Uterus (tissue), 4 donors: Measurements from ENCODE around the gene SLC38A10. TPM values are rescaled to one million over a fixed set of nuclear protein-coding genes. Genes with fewer than 3 reads are reported as not detected.

Experiments used
- DNase-seq, 2 donors: peaks; one replicate each; pipeline ENCODE4 v3.0.0-alpha.2; 2019 to 2020
- H3K27ac ChIP-seq, 2 donors: fragments of 200-600 bp; sonication (generic); 1 replicate in 1 of 2; 2 replicates in 1 of 2; pipeline ENCODE4 v1.5.1; 2016 to 2018
- H3K27me3 ChIP-seq, 2 donors: fragments of 200-600 bp; sonication (generic); one replicate each; pipeline ENCODE4 v1.5.1; 2018 to 2019; ENCODE audit warnings: control low read depth in 1 of 2
- H3K36me3 ChIP-seq, 2 donors: fragments of 200-600 bp; sonication (generic); one replicate each; pipeline ENCODE4 v1.5.1; 2019; ENCODE audit warnings: control low read depth in 1 of 2
- H3K4me1 ChIP-seq, 2 donors: fragments of 200-600 bp; sonication (generic); one replicate each; pipeline ENCODE4 v1.5.1; 2018 to 2019; ENCODE audit warnings: control low read depth in 1 of 2
- H3K4me3 ChIP-seq, 2 donors: fragments of 200-600 bp; sonication (generic); 1 replicate in 1 of 2; 2 replicates in 1 of 2; pipeline ENCODE4 v1.5.1; 2018 to 2019; ENCODE audit warnings: mild to moderate bottlenecking in 1 of 2
- H3K9me3 ChIP-seq, 2 donors: fragments of 200-600 bp; sonication (generic); one replicate each; pipeline ENCODE4 v1.5.1; 2019; ENCODE audit warnings: control low read depth in 1 of 2
- POLR2A ChIP-seq, 2 donors: fragments of 450-650 bp; IDR thresholded peaks; one replicate each; pipeline ENCODE4 v1.6.1; 2016; ENCODE audit warnings: antibody characterized with exemption in 2 of 2, mild to moderate bottlenecking in 1 of 2, moderate library complexity in 1 of 2
- intact Hi-C: fragments of 100-400 bp; cut with DNase I; formaldehyde crosslinking; loops from one replicate; pipeline ENCODE4 v1.15.1; 2023; ENCODE audit warnings: low total_unique reads
- total RNA-seq, 4 donors: library from RNA; depleted of rRNA in 3 of 4; stranded (reverse); fragments of >200 nt in 3 of 4; gene quantifications; one replicate each; pipeline versions ENCODE4 v1.1.0 to v1.2.4, GENCODE V29; 2014 to 2023
- TF ChIP-seq, protein P1 (sequence below), 4 experiments: fragments of 200-600 bp in 2 of 4; fragments of 450-650 bp in 2 of 4; sonication (generic) in 2 of 4; IDR thresholded peaks; one replicate each; pipeline ENCODE4 v1.5.1; 2016 to 2019; ENCODE audit warnings: antibody characterized with exemption in 4 of 4, mild to moderate bottlenecking in 2 of 4, moderate library complexity in 1 of 4
- donor health status: DM: yes; HTN: yes; CAD: no.

SLC38A10 gene
- total RNA-seq, 4 donors from 2014 or later = 50.7 to 55.4 (median 53.3) TPM

DNA sequence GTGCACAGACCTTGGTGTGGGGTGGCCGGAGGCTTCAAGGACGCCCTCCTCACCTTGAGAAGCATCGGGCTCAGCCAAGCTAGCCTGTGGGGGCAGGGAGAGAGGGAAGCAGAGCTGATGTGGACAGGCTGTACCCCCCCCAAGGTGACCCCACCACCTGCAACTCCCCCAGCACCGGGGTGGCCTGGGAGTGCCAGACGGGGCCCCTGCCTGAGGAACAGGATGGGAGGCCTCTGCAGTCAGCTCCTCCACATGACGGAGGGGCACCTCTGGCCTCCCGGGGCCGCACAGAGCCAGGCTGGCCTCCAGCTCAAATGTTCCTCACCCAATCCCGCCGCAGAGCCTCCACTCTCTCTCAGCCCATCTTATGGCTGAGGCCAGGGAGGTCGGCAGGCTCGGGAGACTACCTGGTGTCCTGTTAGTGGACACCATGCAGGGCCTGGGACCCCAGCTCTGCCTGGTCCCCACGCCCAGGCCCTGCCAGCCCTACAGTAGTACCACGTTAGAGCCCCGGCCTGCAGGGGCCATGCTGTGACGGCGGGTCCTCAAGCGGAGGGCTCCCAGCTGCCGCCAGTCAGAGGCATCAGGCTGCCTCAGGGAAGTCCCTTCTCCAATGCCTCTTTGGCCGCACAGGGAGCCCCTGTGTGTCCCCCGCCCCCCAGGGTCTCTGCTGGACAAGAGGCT, 19.4 kb upstream of the SLC38A10 start:
- intact Hi-C loops = no loop called here
- no peak for DNase-seq
- no peak for TF ChIP-seq POLR2A (IDR thresholded peaks at IDR 0.05)
- TF ChIP-seq, protein P1, sequence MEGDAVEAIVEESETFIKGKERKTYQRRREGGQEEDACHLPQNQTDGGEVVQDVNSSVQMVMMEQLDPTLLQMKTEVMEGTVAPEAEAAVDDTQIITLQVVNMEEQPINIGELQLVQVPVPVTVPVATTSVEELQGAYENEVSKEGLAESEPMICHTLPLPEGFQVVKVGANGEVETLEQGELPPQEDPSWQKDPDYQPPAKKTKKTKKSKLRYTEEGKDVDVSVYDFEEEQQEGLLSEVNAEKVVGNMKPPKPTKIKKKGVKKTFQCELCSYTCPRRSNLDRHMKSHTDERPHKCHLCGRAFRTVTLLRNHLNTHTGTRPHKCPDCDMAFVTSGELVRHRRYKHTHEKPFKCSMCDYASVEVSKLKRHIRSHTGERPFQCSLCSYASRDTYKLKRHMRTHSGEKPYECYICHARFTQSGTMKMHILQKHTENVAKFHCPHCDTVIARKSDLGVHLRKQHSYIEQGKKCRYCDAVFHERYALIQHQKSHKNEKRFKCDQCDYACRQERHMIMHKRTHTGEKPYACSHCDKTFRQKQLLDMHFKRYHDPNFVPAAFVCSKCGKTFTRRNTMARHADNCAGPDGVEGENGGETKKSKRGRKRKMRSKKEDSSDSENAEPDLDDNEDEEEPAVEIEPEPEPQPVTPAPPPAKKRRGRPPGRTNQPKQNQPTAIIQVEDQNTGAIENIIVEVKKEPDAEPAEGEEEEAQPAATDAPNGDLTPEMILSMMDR (IDR thresholded peaks at IDR 0.05) = no peak
- Histone ChIP-seq H3K4me3 (no peak overlapping the region), H3K36me3 (no peaks in the 10 kb centered on the region), H3K4me1 (peaks cover 0 to 10% of the 10 kb centered on the region in 2 donors), H3K27ac (no peak overlapping the region), H3K27me3 (no peaks in the 10 kb centered on the region), H3K9me3 (no peaks in the 10 kb centered on the region)

DNA sequence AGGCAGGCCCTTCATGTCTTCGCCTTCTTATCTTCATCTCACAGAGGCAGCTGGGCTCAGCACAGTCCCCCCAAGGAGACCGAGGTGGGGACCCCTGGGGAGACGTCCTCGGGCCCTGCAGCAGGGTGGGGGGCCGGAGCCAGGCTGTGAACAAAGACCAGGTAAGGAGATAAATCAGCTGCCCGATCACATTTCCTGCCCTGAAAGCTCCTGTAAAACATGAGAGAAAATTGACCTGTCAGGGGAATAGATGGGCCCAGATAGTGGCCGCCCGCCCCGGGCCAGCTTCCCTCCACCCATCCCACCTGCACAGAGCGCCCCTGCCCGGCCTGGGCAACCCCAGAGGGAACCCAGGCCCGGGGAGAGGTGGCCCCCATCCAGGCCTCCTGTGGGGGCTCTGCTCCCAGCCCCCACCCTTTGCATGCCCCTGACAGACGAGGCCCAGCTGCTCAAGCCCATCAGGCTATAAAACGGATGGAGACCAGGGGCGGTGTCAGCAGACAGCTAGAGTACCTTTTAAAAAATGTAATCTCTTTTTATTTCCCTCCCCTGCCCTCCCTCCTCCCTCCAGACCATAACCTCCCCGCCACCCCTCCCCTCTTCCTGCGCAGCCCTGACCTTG, 18.8 kb upstream of the SLC38A10 start:
- no peak overlapping the region for H3K27ac ChIP-seq
- intact Hi-C loops = no loop called here
- DNase-seq = peak in 1 of 2 donors; percentile 62
- no peaks in the 10 kb centered on the region for H3K36me3 ChIP-seq
- H3K27me3 ChIP-seq = no peaks in the 10 kb centered on the region
- TF ChIP-seq, protein P1 (IDR thresholded peaks at IDR 0.05) = no peak
- no peak for TF ChIP-seq POLR2A (IDR thresholded peaks at IDR 0.05)
- peaks cover 0 to 16% of the 10 kb centered on the region in 2 donors for H3K4me1 ChIP-seq
- H3K9me3 ChIP-seq = no peaks in the 10 kb centered on the region
- H3K4me3 ChIP-seq = no peak overlapping the region

DNA sequence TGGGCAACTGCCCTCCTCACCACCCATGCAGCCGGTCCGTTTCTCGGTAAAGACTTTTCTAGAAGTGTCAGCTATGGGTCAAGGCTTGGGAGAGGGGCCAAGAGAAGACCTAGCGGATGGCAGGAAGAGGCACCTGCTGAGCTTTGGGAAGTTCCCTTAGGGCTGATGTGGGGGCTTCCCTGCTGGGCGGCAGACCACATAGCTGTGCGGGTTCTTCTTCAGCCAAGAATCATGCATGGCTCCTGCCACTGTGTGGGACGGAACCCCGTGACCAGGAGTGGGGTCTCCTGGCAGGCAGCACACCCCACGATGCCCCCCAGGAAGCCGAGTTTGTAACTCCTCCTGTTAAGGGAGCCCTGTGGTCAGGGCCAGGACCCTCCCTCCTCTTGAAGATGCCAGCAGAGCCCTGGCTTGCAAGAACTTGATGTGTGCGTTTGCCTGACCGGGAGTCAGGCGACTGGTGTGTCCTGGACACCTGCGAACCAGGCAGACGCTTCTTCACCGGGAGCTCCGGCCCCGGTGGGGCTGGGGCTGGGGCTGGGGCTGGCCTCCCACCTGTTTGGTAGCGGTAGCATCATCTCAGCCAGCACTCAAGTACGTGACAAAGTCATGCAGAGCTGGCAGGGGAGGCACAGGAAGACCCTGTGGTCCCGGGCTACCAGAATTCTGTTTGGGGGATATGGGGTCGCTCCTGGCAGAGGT, 17.7 kb upstream of the SLC38A10 start:
- peaks cover 0 to 16% of the 10 kb centered on the region in 2 donors for H3K4me1 ChIP-seq
- intact Hi-C loops = no loop called here
- H3K27me3 ChIP-seq = no peaks in the 10 kb centered on the region
- no peak overlapping the region for H3K27ac ChIP-seq
- H3K36me3 ChIP-seq = no peaks in the 10 kb centered on the region
- no peaks in the 10 kb centered on the region for H3K9me3 ChIP-seq
- TF ChIP-seq, protein P1 (IDR thresholded peaks at IDR 0.05) = no peak
- TF ChIP-seq POLR2A (IDR thresholded peaks at IDR 0.05) = no peak
- H3K4me3 ChIP-seq = no peak overlapping the region
- DNase-seq = no peak

DNA sequence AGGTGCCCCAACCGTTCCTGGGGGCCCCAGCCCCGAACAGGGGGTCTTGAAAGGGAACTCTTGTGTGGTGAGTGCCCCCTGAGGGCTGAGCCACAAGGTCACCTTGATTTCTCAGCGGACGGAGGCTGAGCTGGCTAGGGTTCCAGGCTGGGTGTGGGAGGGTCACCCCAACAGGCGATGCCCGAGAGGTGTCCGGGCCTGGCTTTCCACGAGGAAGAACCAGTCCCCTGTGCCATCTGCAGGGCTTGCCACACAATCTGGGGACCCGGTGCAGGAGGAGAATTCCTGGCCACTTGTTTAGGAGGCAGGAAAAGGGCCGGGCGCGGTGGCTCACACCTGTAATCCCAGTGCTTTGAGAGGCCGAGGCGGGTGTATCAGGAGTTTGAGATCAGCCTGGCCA, 16.8 kb upstream of the SLC38A10 start:
- intact Hi-C loops = no loop called here
- Histone ChIP-seq H3K27ac (no peak overlapping the region), H3K27me3 (no peaks in the 10 kb centered on the region), H3K9me3 (no peaks in the 10 kb centered on the region), H3K4me3 (no peak overlapping the region), H3K36me3 (no peaks in the 10 kb centered on the region), H3K4me1 (peaks cover 0 to 16% of the 10 kb centered on the region in 2 donors)
- TF ChIP-seq, protein P1 (IDR thresholded peaks at IDR 0.05) = no peak
- no peak for TF ChIP-seq POLR2A (IDR thresholded peaks at IDR 0.05)
- DNase-seq = no peak
